Measurements from ENCODE around the gene DUSP15.
A peak's percentile ranks its signal among the peaks of the same experiment; 100 is the strongest.

DUSP15 gene

GRCh38 chr20:31897541-31897940 lies 27.2 kb upstream of the DUSP15 start:
- Histone ChIP-seq H3K36me3 (replicated peaks; ENCODE audit: low read depth, low read length) (no peaks in the 10 kb centered on the region), H3K9me3 (ENCODE audit: insufficient read depth, low read length) (no peaks in the 10 kb centered on the region)

DNA sequence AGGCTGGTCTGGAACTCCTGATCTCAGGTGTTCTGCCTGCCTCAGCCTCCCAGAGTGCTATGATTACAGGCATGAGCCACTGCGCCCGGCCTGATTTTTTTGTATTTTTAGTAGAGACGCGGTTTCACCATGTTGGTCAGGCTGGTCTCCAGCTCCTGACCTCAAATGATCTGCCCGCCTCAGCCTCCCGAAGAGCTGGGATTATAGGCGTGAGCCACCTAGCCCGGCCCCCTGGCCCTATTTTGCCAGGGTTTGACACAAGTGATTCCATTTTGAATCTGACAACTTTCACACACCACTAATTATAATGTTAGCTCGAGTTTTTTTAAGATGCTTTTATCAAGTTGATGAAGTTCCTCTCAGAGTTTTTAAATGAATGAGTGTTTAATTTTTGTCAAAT lies 25.7 kb upstream of the DUSP15 start:
- no peaks in the 10 kb centered on the region for H3K9me3 ChIP-seq (ENCODE audit: insufficient read depth, low read length)
- TF ChIP-seq, protein P1, sequence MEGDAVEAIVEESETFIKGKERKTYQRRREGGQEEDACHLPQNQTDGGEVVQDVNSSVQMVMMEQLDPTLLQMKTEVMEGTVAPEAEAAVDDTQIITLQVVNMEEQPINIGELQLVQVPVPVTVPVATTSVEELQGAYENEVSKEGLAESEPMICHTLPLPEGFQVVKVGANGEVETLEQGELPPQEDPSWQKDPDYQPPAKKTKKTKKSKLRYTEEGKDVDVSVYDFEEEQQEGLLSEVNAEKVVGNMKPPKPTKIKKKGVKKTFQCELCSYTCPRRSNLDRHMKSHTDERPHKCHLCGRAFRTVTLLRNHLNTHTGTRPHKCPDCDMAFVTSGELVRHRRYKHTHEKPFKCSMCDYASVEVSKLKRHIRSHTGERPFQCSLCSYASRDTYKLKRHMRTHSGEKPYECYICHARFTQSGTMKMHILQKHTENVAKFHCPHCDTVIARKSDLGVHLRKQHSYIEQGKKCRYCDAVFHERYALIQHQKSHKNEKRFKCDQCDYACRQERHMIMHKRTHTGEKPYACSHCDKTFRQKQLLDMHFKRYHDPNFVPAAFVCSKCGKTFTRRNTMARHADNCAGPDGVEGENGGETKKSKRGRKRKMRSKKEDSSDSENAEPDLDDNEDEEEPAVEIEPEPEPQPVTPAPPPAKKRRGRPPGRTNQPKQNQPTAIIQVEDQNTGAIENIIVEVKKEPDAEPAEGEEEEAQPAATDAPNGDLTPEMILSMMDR (IDR thresholded peaks at IDR 0.05; ENCODE audit: low read depth, low read length), result no peak
- no peak for TF ChIP-seq EZH2phosphoT487 (IDR thresholded peaks at IDR 0.05; ENCODE audit: low read depth)

More at GRCh38 chr20:31897541-31897940, 27.2 kb upstream of the DUSP15 start:
- H4K20me1 ChIP-seq (ENCODE audit: insufficient read depth, low read length), result no peaks in the 10 kb centered on the region
- TF ChIP-seq EZH2phosphoT487 (IDR thresholded peaks at IDR 0.05; ENCODE audit: low read depth), result no peak
- TF ChIP-seq, protein P1 (IDR thresholded peaks at IDR 0.05; ENCODE audit: low read depth, low read length), result no peak
- no peaks in the 10 kb centered on the region for H3K27me3 ChIP-seq (ENCODE audit: low read depth, low read length)
- H3K4me1 ChIP-seq (ENCODE audit: low read length), result peaks cover 10% of the 10 kb centered on the region
- H3K4me2 ChIP-seq (ENCODE audit: low read length), result no peak overlapping the region
- H2AFZ ChIP-seq (ENCODE audit: low read depth, low read length), result no peak overlapping the region
- no peak overlapping the region for H3K9ac ChIP-seq (ENCODE audit: low read length)
- no peak overlapping the region for H3K27ac ChIP-seq (ENCODE audit: low read length)
- no peak overlapping the region for H3K4me3 ChIP-seq (ENCODE audit: low read length)
- H3K79me2 ChIP-seq (ENCODE audit: low read length), result no peaks in the 10 kb centered on the region

GRCh38 chr20:31894980-31895675 lies 24.8 kb upstream of the DUSP15 start:
- H3K4me2 ChIP-seq (ENCODE audit: low read length), result peak overlapping the region; percentile 57
- TF ChIP-seq, protein P1 (IDR thresholded peaks at IDR 0.05; ENCODE audit: low read depth, low read length), result no peak
- TF ChIP-seq EZH2phosphoT487 (IDR thresholded peaks at IDR 0.05; ENCODE audit: low read depth), result no peak

More for the DNA sequence above, 25.7 kb upstream of the DUSP15 start:
- no peak overlapping the region for H3K4me3 ChIP-seq (ENCODE audit: low read length)
- H3K79me2 ChIP-seq (ENCODE audit: low read length), result no peaks in the 10 kb centered on the region
- no peaks in the 10 kb centered on the region for H3K27me3 ChIP-seq (ENCODE audit: low read depth, low read length)
- H3K36me3 ChIP-seq (replicated peaks; ENCODE audit: low read depth, low read length), result no peaks in the 10 kb centered on the region
- H3K4me1 ChIP-seq (ENCODE audit: low read length), result peaks cover 10% of the 10 kb centered on the region
- no peak overlapping the region for H3K27ac ChIP-seq (ENCODE audit: low read length)
- H2AFZ ChIP-seq (ENCODE audit: low read depth, low read length), result no peak overlapping the region
- H3K4me2 ChIP-seq (ENCODE audit: low read length), result no peak overlapping the region
- no peak overlapping the region for H3K9ac ChIP-seq (ENCODE audit: low read length)
- H4K20me1 ChIP-seq (ENCODE audit: insufficient read depth, low read length), result no peaks in the 10 kb centered on the region

DNA sequence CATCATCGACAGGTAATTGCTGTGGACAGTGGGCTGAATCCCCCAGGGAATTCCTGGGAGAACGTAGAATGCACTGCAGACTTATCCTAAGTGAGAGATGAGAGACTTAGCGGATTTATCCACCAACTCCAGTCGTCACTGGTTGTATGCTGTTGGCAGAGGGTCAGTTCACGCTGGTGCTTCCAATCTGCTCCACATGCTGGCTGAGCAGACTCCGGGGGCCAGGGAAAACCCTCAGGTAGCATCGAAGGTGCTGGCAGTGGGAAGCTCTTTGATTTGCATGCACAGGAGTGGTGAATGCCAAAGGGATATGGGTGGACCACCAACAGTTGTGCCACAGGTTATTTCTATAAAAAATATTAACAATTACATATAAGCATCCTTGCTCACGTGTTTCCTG lies 20.3 kb upstream of the DUSP15 start:
- TF ChIP-seq, protein P1 (IDR thresholded peaks at IDR 0.05; ENCODE audit: low read depth, low read length), result no peak
- no peak for TF ChIP-seq EZH2phosphoT487 (IDR thresholded peaks at IDR 0.05; ENCODE audit: low read depth)
- H3K4me1 ChIP-seq (ENCODE audit: low read length), result peaks cover 10% of the 10 kb centered on the region
- H3K36me3 ChIP-seq (replicated peaks; ENCODE audit: low read depth, low read length), result no peaks in the 10 kb centered on the region
- H3K9ac ChIP-seq (ENCODE audit: low read length), result no peak overlapping the region
- no peaks in the 10 kb centered on the region for H3K9me3 ChIP-seq (ENCODE audit: insufficient read depth, low read length)
- H3K79me2 ChIP-seq (ENCODE audit: low read length), result no peaks in the 10 kb centered on the region
- H3K4me2 ChIP-seq (ENCODE audit: low read length), result no peak overlapping the region
- H3K4me3 ChIP-seq (ENCODE audit: low read length), result no peak overlapping the region
- no peaks in the 10 kb centered on the region for H4K20me1 ChIP-seq (ENCODE audit: insufficient read depth, low read length)
- no peaks in the 10 kb centered on the region for H3K27me3 ChIP-seq (ENCODE audit: low read depth, low read length)
- H3K27ac ChIP-seq (ENCODE audit: low read length), result no peak overlapping the region
- no peak overlapping the region for H2AFZ ChIP-seq (ENCODE audit: low read depth, low read length)

More at GRCh38 chr20:31894980-31895675, 24.8 kb upstream of the DUSP15 start:
- Histone ChIP-seq H4K20me1 (ENCODE audit: insufficient read depth, low read length) (no peaks in the 10 kb centered on the region), H3K4me1 (ENCODE audit: low read length) (peaks cover 10% of the 10 kb centered on the region), H3K4me3 (ENCODE audit: low read length) (peak overlapping the region; percentile 25), H3K27me3 (ENCODE audit: low read depth, low read length) (no peaks in the 10 kb centered on the region), H3K36me3 (replicated peaks; ENCODE audit: low read depth, low read length) (no peaks in the 10 kb centered on the region), H3K9ac (ENCODE audit: low read length) (peak overlapping the region; percentile 48), H3K79me2 (ENCODE audit: low read length) (no peaks in the 10 kb centered on the region), H3K27ac (ENCODE audit: low read length) (peak overlapping the region; percentile 57), H2AFZ (ENCODE audit: low read depth, low read length) (peak overlapping the region; percentile 86), H3K9me3 (ENCODE audit: insufficient read depth, low read length) (no peaks in the 10 kb centered on the region)
